IPS DF 6.9 (cell line): ENCODE measurements around the gene INO80D.
"Not testable (repeated sequence)": the region's sequence is repeated elsewhere in the genome, so short reads cannot be mapped to it uniquely, and the experiment has no call there.

Source experiments
- DNase-seq: peaks from one replicate; pipeline ENCODE4 v3.0.0-alpha.2; 2013; ENCODE audit warnings: low read depth, low spot score
- H3K27ac ChIP-seq: one replicate; pipeline ENCODE4 v1.5.1; 2013; ENCODE audit warnings: low read length, control low read depth
- H3K27me3 ChIP-seq: 2 replicates; pipeline ENCODE4 v1.6.1; 2013; ENCODE audit warnings: mild to moderate bottlenecking, low read length; ENCODE audit not compliant: control insufficient read depth, insufficient read depth
- H3K36me3 ChIP-seq: 2 replicates; pipeline ENCODE4 v1.6.1; 2013; ENCODE audit warnings: low read length; ENCODE audit not compliant: control insufficient read depth, insufficient read depth
- H3K4me1 ChIP-seq: 2 replicates; pipeline ENCODE4 v1.6.1; 2013; ENCODE audit warnings: low read length; ENCODE audit not compliant: control insufficient read depth, insufficient read depth
- H3K4me3 ChIP-seq: 2 replicates; pipeline ENCODE4 v1.5.1; 2013; ENCODE audit warnings: mild to moderate bottlenecking, low read length
- H3K9me3 ChIP-seq: 2 replicates; pipeline ENCODE4 v1.6.1; 2013; ENCODE audit warnings: low read length, inconsistent platforms; ENCODE audit not compliant: control insufficient read depth, insufficient read depth
- WGBS: extraction: QIAGEN DNeasy Blood & Tissue Kit; methylation state at CpG from one replicate; pipeline ENCODE4 v1.1.7; 2013; ENCODE audit warnings: mixed read lengths, missing lambda C conversion rate; ENCODE audit not compliant: insufficient read length, insufficient coverage; 5-methylcytosine and 5-hydroxymethylcytosine counted together

Gene INO80D

DNA sequence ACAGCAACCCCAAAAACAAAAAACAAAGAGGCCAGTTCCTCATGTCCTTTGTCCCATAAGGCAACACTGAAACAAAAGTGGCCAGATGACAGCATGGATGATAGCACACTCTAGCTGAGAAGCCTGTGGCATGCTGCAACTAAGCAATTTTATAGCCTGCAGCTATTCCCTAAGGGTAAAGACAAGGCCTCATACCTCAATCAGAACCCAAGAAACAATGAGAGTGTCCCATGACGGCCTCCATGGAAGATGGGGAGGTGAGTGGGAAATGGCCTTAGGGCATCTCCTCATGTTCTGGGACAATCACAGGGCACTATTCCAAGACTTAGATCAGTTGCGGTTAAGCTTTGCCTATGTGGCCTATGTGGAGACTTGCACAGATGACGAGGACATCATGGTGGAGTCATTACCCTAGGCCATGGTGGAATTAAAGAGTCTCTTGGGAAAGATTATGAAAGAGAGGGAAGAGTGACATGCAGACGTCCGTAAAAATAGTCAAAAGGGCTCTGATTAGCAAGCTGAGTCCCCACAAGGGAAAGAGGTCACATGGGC lies 103.1 kb downstream of the INO80D start:
- WGBS: no CpG with 5 or more reads among the region's 5 CpGs
- Histone ChIP-seq H3K4me1 (no peaks in the 10 kb centered on the region), H3K36me3 (no peaks in the 10 kb centered on the region), H3K27me3 (no peaks in the 10 kb centered on the region), H3K4me3 (no peak overlapping the region), H3K9me3 (no peaks in the 10 kb centered on the region), H3K27ac (no peak overlapping the region)
- DNase-seq: no peak

DNA sequence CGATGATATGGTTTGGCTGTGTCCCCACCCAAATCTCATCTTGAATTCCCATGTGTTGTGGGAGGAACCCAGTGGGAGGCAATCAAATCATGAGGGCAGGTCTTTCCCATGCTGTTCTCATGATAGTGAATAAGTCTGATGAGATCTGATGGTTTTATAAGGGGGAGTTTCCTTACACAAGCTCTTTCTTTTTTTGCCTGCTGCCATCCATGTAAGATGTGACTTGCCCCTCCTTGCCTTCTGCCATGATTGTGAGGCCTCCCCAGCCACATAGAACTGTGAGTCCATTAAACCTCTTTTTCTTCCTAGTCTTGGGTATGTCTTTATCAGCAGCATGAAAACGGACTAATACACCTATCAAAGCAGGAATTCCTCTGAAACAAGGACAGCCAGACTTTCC lies 107.2 kb downstream of the INO80D start:
- not testable (repeated sequence) for H3K4me1 ChIP-seq, H3K4me3 ChIP-seq, H3K27me3 ChIP-seq, H3K36me3 ChIP-seq, H3K9me3 ChIP-seq, DNase-seq, H3K27ac ChIP-seq
- no CpG with 5 or more reads among the region's 2 CpGs for WGBS

DNA sequence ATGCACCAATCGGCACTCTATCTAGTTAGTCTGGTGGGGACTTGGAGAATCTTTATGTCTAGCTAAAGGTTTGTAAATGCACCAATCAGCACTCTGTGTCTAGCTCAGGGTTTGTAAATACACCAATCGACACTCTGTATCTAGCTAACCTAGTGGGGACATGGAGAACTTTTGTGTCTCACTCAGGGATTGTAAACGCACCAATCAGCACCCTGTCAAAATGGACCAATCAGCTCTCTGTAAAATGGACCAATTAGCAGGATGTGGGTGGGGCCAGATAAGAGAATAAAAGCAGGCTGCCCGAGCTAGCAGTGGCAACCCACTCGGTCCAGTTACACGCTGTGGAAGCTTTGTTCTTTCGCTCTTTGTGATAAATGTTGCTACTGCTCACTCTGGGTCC lies 108.3 kb downstream of the INO80D start:
- not testable (repeated sequence) for DNase-seq, H3K27ac ChIP-seq, H3K27me3 ChIP-seq, H3K4me1 ChIP-seq, H3K4me3 ChIP-seq, H3K9me3 ChIP-seq, H3K36me3 ChIP-seq
- no CpG with 5 or more reads among the region's 7 CpGs for WGBS

DNA sequence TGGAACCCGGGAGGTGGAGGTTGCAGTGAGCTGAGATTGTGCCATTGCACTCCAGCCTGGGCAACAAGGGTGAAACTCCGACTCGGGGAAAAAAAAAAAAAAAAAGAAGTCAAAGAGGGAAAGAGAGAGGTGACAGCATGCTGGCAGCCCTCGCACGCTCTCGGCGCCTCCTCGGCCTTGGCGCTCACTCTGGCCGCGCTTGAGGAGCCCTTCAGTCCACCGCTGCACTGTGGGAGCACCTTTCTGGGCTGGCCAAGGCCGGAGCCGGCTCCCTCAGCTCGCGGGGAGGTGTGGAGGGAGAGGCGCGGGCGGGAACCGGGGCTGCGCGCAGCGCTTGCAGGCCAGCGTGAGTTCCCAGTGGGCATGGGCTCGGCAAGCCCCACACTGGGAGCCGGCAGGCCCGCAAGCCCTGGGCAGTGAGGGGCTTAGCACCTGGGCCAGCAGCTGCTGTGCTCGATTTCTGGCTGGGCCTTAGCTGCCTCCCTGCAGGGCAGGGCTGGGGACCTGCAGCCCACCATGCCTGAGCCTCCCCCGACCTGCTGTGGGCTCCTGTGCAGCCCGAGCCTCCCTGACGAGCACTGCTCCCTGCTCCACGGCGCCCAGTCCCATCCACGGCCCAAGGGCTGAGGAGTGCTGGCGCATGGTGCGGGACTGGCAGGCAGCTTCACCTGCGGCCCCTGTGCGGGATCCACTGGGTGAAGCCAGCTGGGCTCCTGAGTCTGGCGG lies 108.9 kb downstream of the INO80D start:
- WGBS: no CpG with 5 or more reads among the region's 39 CpGs
- H3K4me3 ChIP-seq, H3K9me3 ChIP-seq, H3K27me3 ChIP-seq, DNase-seq, H3K36me3 ChIP-seq, H3K27ac ChIP-seq, H3K4me1 ChIP-seq: not testable (repeated sequence)

DNA sequence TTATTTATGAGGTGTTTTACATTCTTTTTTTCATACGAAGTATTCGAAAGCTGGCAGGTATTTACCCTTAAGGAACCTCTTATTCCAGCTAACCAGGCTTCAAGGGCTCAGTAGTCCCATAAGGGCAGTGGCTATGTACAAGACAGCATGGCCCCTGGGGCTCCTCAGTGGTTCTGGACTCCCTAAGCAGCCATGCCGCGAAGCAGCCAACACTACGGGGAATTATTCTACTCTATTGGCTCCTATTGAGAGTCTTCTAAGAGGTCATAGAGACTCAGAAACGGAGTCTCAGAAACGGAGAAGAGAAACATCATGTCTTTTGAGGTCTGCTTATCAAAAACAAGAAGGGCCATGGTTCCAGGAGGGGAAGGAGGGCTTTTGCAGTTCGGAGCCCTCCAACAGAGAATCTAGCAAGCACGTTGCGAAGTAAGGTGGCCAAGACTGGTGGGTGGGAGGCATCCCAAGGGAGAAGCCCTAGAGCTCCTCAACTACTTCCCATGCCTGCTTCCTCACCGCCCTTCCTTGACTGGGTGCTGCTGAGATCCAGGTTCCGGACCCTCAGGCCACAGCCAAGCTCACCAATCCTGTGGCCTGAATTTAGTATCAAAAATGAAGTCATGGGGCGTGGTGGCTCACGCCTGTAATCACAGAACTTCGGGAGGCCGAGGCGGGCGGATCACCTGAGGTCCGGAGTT lies 109.7 kb downstream of the INO80D start:
- H3K4me3 ChIP-seq: no peak overlapping the region
- no peak for DNase-seq
- H3K9me3 ChIP-seq: no peaks in the 10 kb centered on the region
- no peaks in the 10 kb centered on the region for H3K27me3 ChIP-seq
- no peak overlapping the region for H3K27ac ChIP-seq
- H3K36me3 ChIP-seq: no peaks in the 10 kb centered on the region
- no peaks in the 10 kb centered on the region for H3K4me1 ChIP-seq
- WGBS: no CpG with 5 or more reads among the region's 19 CpGs

- no CpG with 5 or more reads among the region's 5 CpGs for WGBS
Measured at GRCh38 chr2:205975082-205975949, 110.7 kb downstream of the INO80D start.

DNA sequence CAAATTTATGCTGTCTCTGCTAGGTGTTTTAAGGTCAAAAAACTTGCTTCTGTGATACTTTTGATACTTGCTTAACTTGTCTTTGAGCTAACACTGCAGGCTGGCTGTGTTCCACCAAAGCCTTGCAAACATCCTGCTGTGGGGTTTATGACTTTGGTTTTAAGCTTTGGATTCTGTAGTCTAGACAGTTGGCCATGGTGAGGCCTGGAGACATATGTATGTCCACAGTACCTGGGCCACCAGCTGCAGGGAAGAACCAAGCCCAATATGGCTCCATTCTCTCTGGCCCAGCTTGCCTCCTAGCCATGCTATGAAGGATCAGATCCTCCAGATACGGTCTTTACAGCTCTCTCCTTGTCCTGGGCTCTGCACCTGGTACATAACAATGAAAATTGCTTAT lies 113.9 kb downstream of the INO80D start:
- WGBS: no CpG with 5 or more reads among the region's 1 CpG
- H3K27ac ChIP-seq: no peak overlapping the region

More at GRCh38 chr2:205975082-205975949, 110.7 kb downstream of the INO80D start:
- Histone ChIP-seq H3K9me3 (no peaks in the 10 kb centered on the region), H3K4me1 (no peaks in the 10 kb centered on the region), H3K36me3 (no peaks in the 10 kb centered on the region), H3K4me3 (no peak overlapping the region), H3K27ac (no peak overlapping the region), H3K27me3 (no peaks in the 10 kb centered on the region)
- no peak for DNase-seq

DNA sequence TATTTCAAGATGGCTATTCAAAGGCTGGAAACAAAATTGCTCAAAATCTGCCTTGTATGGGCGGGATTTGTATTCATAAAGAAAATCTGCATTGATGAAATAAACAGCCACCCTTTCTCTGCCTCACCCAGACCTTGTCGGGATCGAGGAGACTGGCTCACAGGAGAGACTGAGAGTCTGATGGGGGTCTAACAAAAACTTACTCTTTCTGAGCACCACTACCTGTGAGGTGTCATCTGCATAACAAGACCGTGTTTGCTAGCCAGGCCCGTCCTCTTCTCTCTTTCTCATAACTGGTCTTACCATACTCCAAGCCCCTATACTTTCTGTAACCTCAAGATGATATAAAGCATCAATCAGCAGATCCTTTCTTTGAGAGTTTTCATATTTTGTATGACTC lies 115.6 kb downstream of the INO80D start:
- Histone ChIP-seq H3K27me3 (no peaks in the 10 kb centered on the region), H3K4me3 (no peak overlapping the region), H3K9me3 (no peaks in the 10 kb centered on the region), H3K27ac (no peak overlapping the region), H3K4me1 (peaks cover 3% of the 10 kb centered on the region), H3K36me3 (no peaks in the 10 kb centered on the region)
- WGBS: no CpG with 5 or more reads among the region's 5 CpGs
- DNase-seq: no peak

More for the DNA sequence above, 113.9 kb downstream of the INO80D start:
- Histone ChIP-seq H3K9me3 (no peaks in the 10 kb centered on the region), H3K4me3 (no peak overlapping the region), H3K4me1 (peaks cover 2% of the 10 kb centered on the region; the same call in 1 of the 2 replicates), H3K36me3 (no peaks in the 10 kb centered on the region), H3K27me3 (no peaks in the 10 kb centered on the region)
- no peak for DNase-seq

DNA sequence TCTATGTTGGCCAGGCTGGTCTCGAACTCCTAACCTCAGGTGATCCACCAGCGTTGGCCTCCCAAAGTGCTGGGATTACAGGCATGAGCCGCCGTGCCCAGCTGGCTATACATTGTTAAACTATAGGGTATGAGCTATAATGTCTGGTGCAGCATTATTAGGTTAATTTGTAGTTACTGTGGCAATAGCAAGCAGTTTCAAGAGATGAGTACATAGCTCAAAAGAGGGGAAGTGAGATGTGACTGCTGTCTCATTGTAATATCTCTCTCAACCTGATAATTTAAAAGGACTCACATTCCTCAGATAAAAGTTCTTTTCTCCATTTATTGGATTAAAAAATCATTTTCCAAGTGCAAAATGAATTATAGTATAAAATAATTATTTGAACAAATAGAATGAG lies 116.4 kb downstream of the INO80D start:
- H3K4me3 ChIP-seq: no peak overlapping the region
- peaks cover 3% of the 10 kb centered on the region for H3K4me1 ChIP-seq
- DNase-seq: no peak
- H3K27ac ChIP-seq: no peak overlapping the region
- no peaks in the 10 kb centered on the region for H3K27me3 ChIP-seq
- H3K36me3 ChIP-seq: no peaks in the 10 kb centered on the region
- H3K9me3 ChIP-seq: no peaks in the 10 kb centered on the region
- WGBS: no CpG with 5 or more reads among the region's 4 CpGs

- peaks cover 3% of the 10 kb centered on the region for H3K4me1 ChIP-seq
Measured at GRCh38 chr2:205967391-205968075, 118.4 kb downstream of the INO80D start.

More at GRCh38 chr2:205967391-205968075, 118.4 kb downstream of the INO80D start:
- WGBS: no CpG with 5 or more reads among the region's 7 CpGs
- no peak for DNase-seq
- no peaks in the 10 kb centered on the region for H3K27me3 ChIP-seq
- no peak overlapping the region for H3K27ac ChIP-seq
- H3K9me3 ChIP-seq: no peaks in the 10 kb centered on the region
- H3K36me3 ChIP-seq: no peaks in the 10 kb centered on the region
- no peak overlapping the region for H3K4me3 ChIP-seq
